IMR-90 (cell line): ENCODE measurements around the gene SLC35F3. TPM values are rescaled to one million over a fixed set of nuclear protein-coding genes. Genes with fewer than 3 reads are reported as not detected.

Experiments
- ATAC-seq: fragments of 200-7000 bp; cut with Tn5 transposase; 2 replicates; pipeline ENCODE4 v1.9.1; 2020; ENCODE audit warnings: low read depth, mild to moderate bottlenecking, moderate library complexity
- BruUV-seq: library from RNA; stranded (reverse); fragments of 400-500 nt; replicated peaks from 2 replicates; lab custom pipeline; 2021; lab: Mats Ljungman, UMichigan
- CTCF ChIA-PET: fragments of 300-600 bp; formaldehyde crosslinking; extraction: SDS; loops from one replicate; lab custom pipeline; 2021; ENCODE audit warnings: antibody characterized with exemption; lab: Yijun Ruan, JAX
- POLR2A ChIA-PET: fragments of 300-600 bp; sonication (Branson Sonifier 250); formaldehyde crosslinking; loops from one replicate; lab custom pipeline; 2022; ENCODE audit warnings: antibody characterized with exemption; ENCODE audit not compliant: unreplicated experiment; lab: Charles Lee
- DNase-seq: peaks from one replicate; pipeline ENCODE4 v3.0.0; 2013
- H2AFZ ChIP-seq: replicated peaks from 2 replicates; pipeline ENCODE3; 2013; ENCODE audit warnings: low read length, mild to moderate bottlenecking; ENCODE audit not compliant: poor library complexity
- H2AK5ac ChIP-seq: 2 replicates; pipeline ENCODE4 v1.6.1; 2013; ENCODE audit warnings: low read depth, low read length, inconsistent platforms
- H2AK9ac ChIP-seq: replicated peaks from 2 replicates; pipeline ENCODE3; 2013; ENCODE audit warnings: mild to moderate bottlenecking, low read depth, low read length, moderate library complexity; ENCODE audit not compliant: poor library complexity
- H2BK120ac ChIP-seq: 2 replicates; pipeline ENCODE4 v1.6.1; 2013; ENCODE audit warnings: low read depth, low read length, inconsistent platforms
- H2BK15ac ChIP-seq: 3 replicates; pipeline ENCODE4 v1.6.1; 2013; ENCODE audit warnings: low read depth, low read length, inconsistent platforms
- H2BK20ac ChIP-seq: 2 replicates; pipeline ENCODE4 v1.6.1; 2013; ENCODE audit warnings: low read depth, mild to moderate bottlenecking, inconsistent platforms, low read length, moderate library complexity
- H2BK5ac ChIP-seq: 2 replicates; pipeline ENCODE4 v1.6.1; 2013; ENCODE audit warnings: mild to moderate bottlenecking, low read depth, low read length, inconsistent platforms; ENCODE audit not compliant: poor library complexity, severe bottlenecking
- H3K14ac ChIP-seq: replicated peaks from 2 replicates; pipeline ENCODE4 v1.6.1; 2013; ENCODE audit warnings: low read depth, low read length, inconsistent platforms
- H3K18ac ChIP-seq: 2 replicates; pipeline ENCODE4 v1.6.1; 2013; ENCODE audit warnings: low read depth, low read length, control low read depth
- H3K23ac ChIP-seq: 2 replicates; pipeline ENCODE4 v1.6.1; 2013; ENCODE audit warnings: low read depth, low read length, inconsistent platforms
- H3K27ac ChIP-seq: 2 replicates; pipeline ENCODE4 v1.5.1; 2013; ENCODE audit warnings: mild to moderate bottlenecking, control low read depth, low read length; ENCODE audit not compliant: insufficient read depth
- H3K27me3 ChIP-seq: 2 replicates; pipeline ENCODE4 v1.6.1; 2013; ENCODE audit warnings: low read length; ENCODE audit not compliant: control insufficient read depth, insufficient read depth
- H3K36me3 ChIP-seq: 2 replicates; pipeline ENCODE4 v1.6.1; 2013; ENCODE audit warnings: low read length, mixed read lengths; ENCODE audit not compliant: control insufficient read depth, insufficient read depth
- H3K4ac ChIP-seq: 2 replicates; pipeline ENCODE4 v1.6.1; 2013; ENCODE audit warnings: low read depth, low read length, inconsistent platforms
- H3K4me1 ChIP-seq: 2 replicates; pipeline ENCODE4 v1.6.1; 2013; ENCODE audit warnings: low read length, mixed read lengths; ENCODE audit not compliant: control insufficient read depth, insufficient read depth
- H3K4me2 ChIP-seq: 2 replicates; pipeline ENCODE4 v1.6.1; 2013; ENCODE audit warnings: low read depth, mild to moderate bottlenecking, control low read depth, low read length, moderate library complexity
- H3K4me3 ChIP-seq: 2 replicates; pipeline ENCODE4 v1.5.1; 2013; ENCODE audit warnings: low read depth, mild to moderate bottlenecking, control low read depth, low read length, moderate library complexity; ENCODE audit not compliant: insufficient read depth
- H3K56ac ChIP-seq: 2 replicates; pipeline ENCODE4 v1.6.1; 2013; ENCODE audit warnings: low read length, inconsistent platforms; ENCODE audit not compliant: insufficient read depth; ENCODE audit errors: extremely low read depth
- H3K79me1 ChIP-seq, 2 experiments: 2 replicates each; pipeline ENCODE4 v1.6.1; 2013; ENCODE audit warnings: low read length in 2 of 2, inconsistent platforms in 1 of 2, low read depth in 1 of 2
- H3K9ac ChIP-seq: 2 replicates; pipeline ENCODE4 v1.6.1; 2013; ENCODE audit warnings: low read depth, low read length, control low read depth
- H3K9me1 ChIP-seq: 2 replicates; pipeline ENCODE4 v1.6.1; 2013; ENCODE audit warnings: low read length, inconsistent platforms; ENCODE audit not compliant: insufficient read depth
- H3K9me3 ChIP-seq: 2 replicates; pipeline ENCODE4 v1.6.1; 2013; ENCODE audit warnings: low read length; ENCODE audit not compliant: control insufficient read depth, insufficient read depth
- H4K20me1 ChIP-seq: 2 replicates; pipeline ENCODE4 v1.6.1; 2013; ENCODE audit warnings: low read length, inconsistent platforms; ENCODE audit not compliant: insufficient read depth
- H4K5ac ChIP-seq: 2 replicates; pipeline ENCODE4 v1.6.1; 2013; ENCODE audit warnings: mild to moderate bottlenecking, low read depth, low read length, control low read depth
- H4K8ac ChIP-seq, 2 experiments: 2 replicates each; pipeline ENCODE4 v1.6.1; 2013; ENCODE audit warnings: low read depth in 2 of 2, low read length in 2 of 2, control low read depth in 1 of 2, inconsistent platforms in 1 of 2
- H4K91ac ChIP-seq: 2 replicates; pipeline ENCODE4 v1.6.1; 2013; ENCODE audit warnings: low read depth, low read length, inconsistent platforms; ENCODE audit not compliant: insufficient read depth
- WGBS, 2 experiments: methylation state at CpG; one replicate each; pipeline versions ENCODE4 v1.1.5 to v1.1.7; 2013; ENCODE audit warnings: missing lambda C conversion rate in 2 of 2; ENCODE audit not compliant: insufficient read length in 1 of 2; ENCODE audit errors: extremely low coverage in 2 of 2; 5-methylcytosine and 5-hydroxymethylcytosine counted together
- dilution Hi-C: fragments of 300-500 bp; cut with HindIII; formaldehyde crosslinking; loops from one replicate; pipeline ENCODE4 v1.14.3; 2018; ENCODE audit warnings: low sequenced_read_pairs; ENCODE audit not compliant: unreplicated experiment
- in situ Hi-C: fragments of 300-500 bp; cut with MboI; formaldehyde crosslinking; loops from 3 replicates; pipeline ENCODE4 v1.14.3; 2019; ENCODE audit warnings: low sequenced_read_pairs, inconsistent platforms, mixed read lengths
- intact Hi-C: fragments of 100-400 bp; cut with micrococcal nuclease; formaldehyde crosslinking; loops from 2 replicates; pipeline ENCODE4 v1.10.0; 2022
- polyA plus RNA-seq, 3 experiments: library from polyadenylated mRNA; depleted of rRNA; stranded (reverse); fragments of >200 nt; gene quantifications; 2 replicates each; pipeline ENCODE4 v1.2.3, GENCODE V29; 2012; ENCODE audit warnings: low replicate concordance in 1 of 3
- total RNA-seq: library from RNA; depleted of rRNA; stranded (reverse); fragments of >200 nt; gene quantifications from 2 replicates; pipeline ENCODE4 v1.2.3, GENCODE V29; 2012
- TF ChIP-seq, protein P1 (sequence below): conservative IDR thresholded peaks from 2 replicates; pipeline ENCODE4 v1.5.1; 2012; ENCODE audit warnings: mild to moderate bottlenecking, low read depth, low read length, improper control_type of control experiment

SLC35F3 gene
- total and polyA plus RNA-seq, 2 of the 4 experiments (the other 2 are of a cell fraction), result under 0.01 to 0.17 TPM

DNA sequence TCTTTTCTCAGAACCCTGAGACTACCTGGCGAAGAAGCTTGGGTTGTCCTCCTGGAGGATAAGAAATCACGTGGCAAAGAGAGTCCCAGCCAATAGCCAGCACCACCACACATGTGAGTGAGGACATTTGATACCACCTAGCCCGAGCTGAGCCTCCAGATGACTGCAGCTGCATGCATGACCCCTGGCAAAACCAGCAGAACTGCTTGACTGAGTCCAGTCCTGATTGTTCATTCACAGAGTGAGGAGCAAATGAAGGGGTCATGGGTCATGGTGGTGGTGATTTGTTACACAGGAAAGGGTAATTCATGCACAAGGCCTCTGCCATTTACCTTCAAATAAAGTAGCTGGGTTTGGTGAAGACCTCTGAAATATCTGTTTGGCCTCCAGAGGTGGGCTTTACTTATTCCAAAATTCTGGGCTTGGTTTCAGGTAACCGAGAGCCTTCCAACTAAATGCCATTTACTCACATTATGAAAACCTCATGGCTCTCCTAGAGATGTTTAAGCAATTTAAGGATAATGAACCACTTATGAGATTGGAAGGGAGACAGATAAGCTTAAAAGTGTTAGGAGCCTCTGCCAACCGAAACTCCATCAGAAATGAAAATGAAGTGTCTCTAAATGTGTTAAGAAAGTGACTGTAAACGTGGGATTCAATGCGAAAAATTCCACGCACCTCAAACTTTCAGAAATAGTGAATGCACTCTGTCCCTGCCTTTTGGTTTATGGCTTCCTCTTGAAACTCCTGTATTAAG is 163.3 kb downstream of the SLC35F3 start:
- Histone ChIP-seq H2BK15ac (no peak overlapping the region), H2BK20ac (no peak overlapping the region), H4K8ac (no peak overlapping the region), H3K18ac (no peak overlapping the region), H2AK9ac (no peak overlapping the region), H2BK5ac (no peak overlapping the region), H3K4me1 (no peaks in the 10 kb centered on the region), H3K9ac (no peak overlapping the region), H4K91ac (no peak overlapping the region), H3K4me3 (no peak overlapping the region), H3K27me3 (no peaks in the 10 kb centered on the region), H3K36me3 (no peaks in the 10 kb centered on the region), H3K4ac (no peak overlapping the region), H3K9me3 (no peaks in the 10 kb centered on the region; the same call in 1 of the 2 replicates), H3K23ac (no peak overlapping the region), H3K56ac (no peak overlapping the region), H3K79me1 (no peaks in the 10 kb centered on the region), H2BK120ac (no peak overlapping the region), H2AK5ac (no peak overlapping the region), H4K5ac (no peak overlapping the region), H2AFZ (peak overlapping the region; percentile 21), H3K14ac (no peak overlapping the region), H3K9me1 (peaks cover 3% of the 10 kb centered on the region; the same call in 1 of the 2 replicates), H3K27ac (no peak overlapping the region), H3K4me2 (no peak overlapping the region), H4K20me1 (no peaks in the 10 kb centered on the region)
- ChIA-PET CTCF (interaction anchor here (1.0 kb wide), 1 partner anchor 627 kb away, joined by 3 read pairs; no protein-coding TSS in a partner anchor), POLR2A (no interaction called here)
- TF ChIP-seq, protein P1, sequence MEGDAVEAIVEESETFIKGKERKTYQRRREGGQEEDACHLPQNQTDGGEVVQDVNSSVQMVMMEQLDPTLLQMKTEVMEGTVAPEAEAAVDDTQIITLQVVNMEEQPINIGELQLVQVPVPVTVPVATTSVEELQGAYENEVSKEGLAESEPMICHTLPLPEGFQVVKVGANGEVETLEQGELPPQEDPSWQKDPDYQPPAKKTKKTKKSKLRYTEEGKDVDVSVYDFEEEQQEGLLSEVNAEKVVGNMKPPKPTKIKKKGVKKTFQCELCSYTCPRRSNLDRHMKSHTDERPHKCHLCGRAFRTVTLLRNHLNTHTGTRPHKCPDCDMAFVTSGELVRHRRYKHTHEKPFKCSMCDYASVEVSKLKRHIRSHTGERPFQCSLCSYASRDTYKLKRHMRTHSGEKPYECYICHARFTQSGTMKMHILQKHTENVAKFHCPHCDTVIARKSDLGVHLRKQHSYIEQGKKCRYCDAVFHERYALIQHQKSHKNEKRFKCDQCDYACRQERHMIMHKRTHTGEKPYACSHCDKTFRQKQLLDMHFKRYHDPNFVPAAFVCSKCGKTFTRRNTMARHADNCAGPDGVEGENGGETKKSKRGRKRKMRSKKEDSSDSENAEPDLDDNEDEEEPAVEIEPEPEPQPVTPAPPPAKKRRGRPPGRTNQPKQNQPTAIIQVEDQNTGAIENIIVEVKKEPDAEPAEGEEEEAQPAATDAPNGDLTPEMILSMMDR, result no peak
- WGBS, 2 experiments, result no CpG with 5 or more reads among the region's 8 CpGs
- ATAC-seq (no peak), DNase-seq (no peak)
- BruUV-seq, result no TSS peak
- dilution Hi-C loops, result no loop called here
- in situ Hi-C loops, result loop anchor here (10.0 kb wide), 2 partner anchors 673 to 763 kb away; no protein-coding TSS in a partner anchor
- intact Hi-C loops, result loop anchor here (2.0 kb wide), 1 partner anchor 627 kb away; no protein-coding TSS in a partner anchor
